ENCODE results near the gene UQCR11.

UQCR11 gene

GRCh38 chr19:1563251-1563650 is 42.0 kb downstream of the UQCR11 start:
- DNase-seq, result no peak

- no peak for DNase-seq
Observed at GRCh38 chr19:1561236-1561842, 43.9 kb downstream of the UQCR11 start.

DNA sequence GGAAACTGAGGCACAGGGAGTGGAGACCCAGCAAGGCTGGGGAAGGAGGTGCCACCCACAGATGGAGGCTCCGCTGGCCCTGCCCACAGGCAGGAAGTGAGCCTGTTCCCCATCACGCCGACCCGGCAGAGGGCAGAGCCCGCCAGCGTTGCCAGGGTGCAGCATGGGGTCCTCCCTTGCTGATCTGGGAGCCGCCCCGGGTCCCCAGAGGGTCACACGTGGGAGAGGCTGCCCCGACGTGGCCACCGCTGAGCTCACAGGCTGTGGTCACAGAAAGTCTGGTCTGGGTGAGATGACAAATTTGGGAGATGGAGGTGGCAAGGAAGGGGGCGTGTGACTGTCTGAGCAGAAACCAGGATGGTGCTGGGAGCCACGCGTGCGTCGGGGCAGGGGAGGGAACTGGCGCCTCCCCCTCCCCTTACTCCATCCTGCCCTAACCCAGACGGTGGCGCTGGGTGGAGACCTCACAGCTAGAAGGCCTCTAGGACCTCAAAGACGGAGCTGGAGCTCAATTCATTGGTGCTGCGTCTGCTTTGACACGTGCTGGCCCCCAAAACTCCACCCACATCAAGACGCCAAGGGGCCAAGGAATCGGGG is 44.9 kb downstream of the UQCR11 start:
- peak; percentile 30 for DNase-seq

- DNase-seq, result no peak
Observed at GRCh38 chr19:1558552-1558951, 46.7 kb downstream of the UQCR11 start.

DNA sequence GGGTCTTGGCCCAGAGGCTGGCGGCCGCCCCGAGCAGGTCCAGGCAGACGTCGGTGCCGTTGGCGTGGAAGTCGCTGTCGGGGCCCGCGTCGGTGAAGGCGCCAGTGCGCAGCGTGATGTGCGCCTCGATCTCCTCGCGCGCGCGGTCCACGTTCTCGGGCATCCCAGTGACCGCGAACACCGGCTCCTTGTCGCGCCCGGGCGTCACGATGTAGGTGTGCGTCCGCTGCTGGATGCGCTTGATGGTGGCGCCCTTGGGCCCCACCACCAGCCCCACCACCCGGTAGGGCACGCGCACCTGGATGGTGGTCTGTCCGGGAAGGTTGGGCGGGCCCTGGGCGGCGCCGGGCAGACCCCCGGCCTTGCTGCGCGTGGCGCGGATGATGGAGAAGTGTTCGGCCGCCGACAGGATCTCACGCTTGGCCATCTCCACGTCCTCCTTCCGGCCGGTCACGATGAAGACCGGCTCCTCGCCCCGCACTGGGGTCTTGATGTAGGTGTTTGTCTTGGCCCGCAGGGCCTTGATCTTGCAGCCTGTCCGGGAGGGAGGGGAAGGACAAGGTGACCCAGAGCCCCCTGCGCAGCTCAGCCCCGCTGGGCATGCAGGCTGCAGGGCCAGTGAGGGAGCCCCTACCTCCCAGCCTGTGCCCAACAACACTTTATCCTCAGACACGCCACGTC is 48.7 kb downstream of the UQCR11 start:
- DNase-seq, result no peak

DNA sequence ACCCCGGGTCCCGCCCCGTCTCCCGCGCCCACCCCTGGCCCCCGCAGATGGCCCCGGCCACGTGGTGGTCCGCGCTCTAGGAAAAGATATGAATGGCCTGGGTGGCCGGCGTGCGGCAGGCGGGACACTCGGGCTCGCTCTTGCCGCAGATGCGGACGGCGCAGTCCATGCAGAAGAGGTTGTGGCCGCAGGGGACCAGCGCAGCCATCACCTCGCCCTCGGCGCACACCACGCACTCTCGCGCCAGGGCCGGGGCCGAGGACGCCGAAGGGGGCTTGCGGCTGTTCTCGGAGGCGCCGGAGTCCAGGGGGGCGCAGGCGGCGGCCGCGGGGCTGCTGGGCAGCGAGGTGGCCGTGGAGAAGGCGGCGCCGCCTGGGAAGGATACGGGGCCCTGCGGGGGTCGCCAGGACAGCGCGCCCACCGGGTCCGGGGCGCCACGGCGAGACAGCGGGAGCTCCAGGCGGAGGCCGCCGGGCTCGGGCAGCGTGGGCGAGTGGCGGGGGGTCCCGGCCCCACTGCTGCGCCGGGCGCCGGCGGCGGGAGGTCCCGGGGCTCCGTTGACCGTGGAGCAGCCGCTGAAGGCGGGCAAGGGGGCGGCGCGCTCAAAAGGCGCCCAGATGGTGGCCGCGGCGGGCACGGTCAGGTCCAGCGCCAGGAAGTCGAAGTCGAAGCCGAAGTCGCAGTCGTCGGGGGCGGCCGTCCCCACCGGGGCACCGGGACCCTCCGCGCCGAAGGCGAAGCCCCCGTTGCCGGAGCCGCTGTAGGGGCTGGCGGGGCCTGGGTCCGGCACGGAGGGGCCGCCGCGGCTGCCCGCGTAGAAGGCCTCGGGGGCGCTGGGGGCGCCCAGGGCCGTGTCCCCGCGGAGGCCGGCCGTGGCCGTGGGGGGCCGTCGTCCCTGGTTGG is 49.5 kb downstream of the UQCR11 start:
- DNase-seq, result no peak

DNA sequence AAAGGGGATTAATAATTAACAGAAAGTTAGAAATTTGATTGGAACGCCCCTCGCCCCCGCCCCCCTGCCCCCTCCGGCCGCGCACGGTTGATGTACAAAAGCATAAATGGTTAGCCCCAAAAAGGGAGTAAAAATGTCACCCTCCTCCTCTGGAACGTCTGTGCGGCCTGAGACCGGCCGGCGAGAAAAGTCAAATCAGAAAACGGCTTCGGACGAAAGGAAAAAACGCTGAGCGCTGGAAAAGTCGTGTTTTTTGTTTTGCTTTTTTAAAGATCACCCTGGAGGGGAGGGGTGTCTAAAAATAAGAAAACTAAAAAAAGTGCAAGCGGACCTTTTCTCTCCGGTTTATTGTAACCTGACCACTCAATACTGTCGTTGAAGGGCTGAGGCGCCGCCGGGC is 50.3 kb downstream of the UQCR11 start:
- DNase-seq, result no peak

DNA sequence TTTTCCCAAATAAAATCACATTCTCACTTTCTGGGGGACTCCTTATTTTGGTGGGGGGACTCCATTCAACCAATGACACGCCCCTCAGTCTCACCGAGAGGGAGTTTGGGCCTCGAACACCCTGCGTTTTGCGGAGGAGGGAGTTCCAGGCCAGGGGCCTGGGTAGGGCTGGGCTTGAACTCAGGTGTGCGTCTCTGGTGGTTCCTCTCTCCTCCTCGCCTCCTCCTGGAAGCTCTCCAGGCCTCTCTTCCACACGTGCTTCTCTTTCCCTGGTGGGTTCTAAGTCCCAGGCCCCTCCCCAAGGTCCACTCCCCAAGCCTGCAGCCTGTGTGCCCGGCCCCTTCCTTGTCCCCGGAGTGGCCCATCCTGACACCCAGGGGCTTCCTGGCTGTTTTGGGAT is 51.8 kb downstream of the UQCR11 start:
- DNase-seq, result no peak

DNA sequence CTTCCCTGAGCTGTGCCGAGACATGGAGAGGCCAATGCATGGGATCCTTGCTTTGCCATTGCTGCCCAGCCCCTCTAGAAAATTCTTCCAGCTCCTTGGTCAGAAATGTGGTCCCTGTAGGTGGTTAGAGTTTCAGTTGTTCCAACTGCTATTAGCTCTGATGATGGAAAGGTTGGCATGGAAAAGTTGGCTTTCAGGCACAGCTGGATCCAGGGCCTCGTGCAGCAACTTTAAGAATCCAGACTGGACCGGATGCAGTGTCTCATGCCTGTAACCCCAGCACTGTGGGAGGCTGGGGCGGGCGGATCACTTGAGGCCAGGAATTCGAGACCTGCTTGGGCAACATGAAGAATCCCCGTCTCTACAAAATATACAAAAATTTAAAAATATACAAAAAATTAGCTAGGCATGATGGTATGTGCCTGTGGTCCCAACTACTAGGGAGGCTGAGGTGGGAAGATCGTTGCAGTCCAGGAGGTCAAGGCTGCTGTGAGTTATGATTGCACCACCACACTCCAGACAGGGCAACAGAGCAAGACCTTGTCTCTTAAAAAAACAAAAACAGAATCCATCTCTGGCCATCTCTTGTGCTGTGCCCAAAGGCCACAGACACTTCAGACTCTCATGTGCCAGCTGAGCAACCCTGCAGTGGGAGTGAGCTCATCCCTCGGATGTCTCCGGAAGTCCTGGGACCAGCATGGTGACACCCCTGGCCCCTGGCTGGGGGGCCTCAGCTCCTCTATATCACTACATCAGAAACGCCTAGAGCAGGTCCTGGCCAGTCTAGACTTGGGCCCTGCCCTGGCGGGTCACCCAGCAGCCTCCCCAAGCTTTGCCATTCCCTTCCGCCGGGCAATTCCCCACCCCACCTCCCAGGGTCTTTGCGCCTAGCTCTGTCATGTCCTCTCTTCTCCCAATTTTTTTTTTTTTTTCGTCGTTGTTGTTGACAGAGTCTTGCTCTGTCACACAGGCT is 53.9 kb downstream of the UQCR11 start:
- DNase-seq, result no peak

GRCh38 chr19:1549332-1549945 is 55.8 kb downstream of the UQCR11 start:
- no peak for DNase-seq

All from hematopoietic multipotent progenitor cell treated with erythropoietin and hydrocortisone succinate and interleukin-3 and kit ligand, for 4 days (in vitro differentiated cells).